Osteocyte (in vitro differentiated cells): ENCODE measurements around the gene RPL13. TPM values are rescaled to one million over a fixed set of nuclear protein-coding genes. Genes with fewer than 3 reads are reported as not detected.

Experiments
- DNase-seq: peaks from one replicate; pipeline ENCODE4 v3.0.0; 2021; ENCODE audit warnings: mixed read lengths; ENCODE audit not compliant: unreplicated experiment; ENCODE audit errors: extremely low spot score
- H3K27ac Mint-ChIP-seq: one replicate; pipeline ENCODE4 v1.8.0; 2021; ENCODE audit warnings: mild to moderate bottlenecking, mixed read lengths; ENCODE audit not compliant: unreplicated experiment
- H3K27me3 Mint-ChIP-seq: one replicate; pipeline ENCODE4 v1.8.0; 2021; ENCODE audit warnings: mixed read lengths; ENCODE audit not compliant: unreplicated experiment
- H3K36me3 Mint-ChIP-seq: one replicate; pipeline ENCODE4 v1.8.0; 2021; ENCODE audit warnings: mixed read lengths; ENCODE audit not compliant: unreplicated experiment
- H3K4me1 Mint-ChIP-seq: one replicate; pipeline ENCODE4 v1.8.0; 2021; ENCODE audit warnings: mixed read lengths; ENCODE audit not compliant: unreplicated experiment
- H3K4me3 Mint-ChIP-seq: one replicate; pipeline ENCODE4 v1.8.0; 2021; ENCODE audit warnings: mild to moderate bottlenecking, moderate library complexity, mixed read lengths; ENCODE audit not compliant: unreplicated experiment
- H3K9me3 Mint-ChIP-seq: one replicate; pipeline ENCODE4 v1.8.0; 2021; ENCODE audit warnings: mixed read lengths; ENCODE audit not compliant: unreplicated experiment
- CTCF ChIP-seq: fragments of 200-600 bp; sonication (generic); IDR thresholded peaks from 2 replicates; pipeline ENCODE4 v1.5.0; 2021; ENCODE audit warnings: antibody characterized with exemption, mild to moderate bottlenecking, moderate library complexity
- total RNA-seq: library from RNA; stranded (reverse); gene quantifications from 2 replicates; pipeline ENCODE4 v1.2.1, GENCODE V29; 2021

The RPL13 gene
- total RNA-seq, 1 donor from 2014 or later = 1,785 TPM

GRCh38 chr16:89536886-89537548 is 23.5 kb upstream of the RPL13 start:
- no peak overlapping the region for H3K4me3 Mint-ChIP-seq
- peaks cover 37% of the 10 kb centered on the region for H3K36me3 Mint-ChIP-seq
- no peak for TF ChIP-seq CTCF
- H3K27ac Mint-ChIP-seq = no peak overlapping the region
- DNase-seq = no peak
- no peaks in the 10 kb centered on the region for H3K27me3 Mint-ChIP-seq
- H3K4me1 Mint-ChIP-seq = no peaks in the 10 kb centered on the region
- H3K9me3 Mint-ChIP-seq = no peaks in the 10 kb centered on the region

GRCh38 chr16:89537549-89537925 is 22.9 kb upstream of the RPL13 start:
- no peak for DNase-seq
- H3K27me3 Mint-ChIP-seq = no peaks in the 10 kb centered on the region
- H3K4me1 Mint-ChIP-seq = no peaks in the 10 kb centered on the region
- TF ChIP-seq CTCF = no peak
- peaks cover 37% of the 10 kb centered on the region for H3K36me3 Mint-ChIP-seq
- no peaks in the 10 kb centered on the region for H3K9me3 Mint-ChIP-seq
- no peak overlapping the region for H3K4me3 Mint-ChIP-seq
- no peak overlapping the region for H3K27ac Mint-ChIP-seq

- H3K27ac Mint-ChIP-seq = no peak overlapping the region
- no peaks in the 10 kb centered on the region for H3K4me1 Mint-ChIP-seq
- H3K27me3 Mint-ChIP-seq = no peaks in the 10 kb centered on the region
These were observed 22.2 kb upstream of the RPL13 start for GRCh38 chr16:89538286-89538685.

GRCh38 chr16:89540557-89540956 is 19.9 kb upstream of the RPL13 start:
- H3K36me3 Mint-ChIP-seq = peaks cover 17% of the 10 kb centered on the region
- no peak overlapping the region for H3K27ac Mint-ChIP-seq
- H3K9me3 Mint-ChIP-seq = no peaks in the 10 kb centered on the region
- no peaks in the 10 kb centered on the region for H3K4me1 Mint-ChIP-seq
- TF ChIP-seq CTCF = no peak
- no peak for DNase-seq
- H3K27me3 Mint-ChIP-seq = no peaks in the 10 kb centered on the region
- H3K4me3 Mint-ChIP-seq = no peak overlapping the region

More at GRCh38 chr16:89538286-89538685, 22.2 kb upstream of the RPL13 start:
- DNase-seq = no peak
- no peak overlapping the region for H3K4me3 Mint-ChIP-seq
- peaks cover 35% of the 10 kb centered on the region for H3K36me3 Mint-ChIP-seq
- TF ChIP-seq CTCF = no peak
- no peaks in the 10 kb centered on the region for H3K9me3 Mint-ChIP-seq

- H3K9me3 Mint-ChIP-seq = no peaks in the 10 kb centered on the region
- no peaks in the 10 kb centered on the region for H3K4me1 Mint-ChIP-seq
- no peaks in the 10 kb centered on the region for H3K27me3 Mint-ChIP-seq
- no peak overlapping the region for H3K27ac Mint-ChIP-seq
- H3K4me3 Mint-ChIP-seq = no peak overlapping the region
- no peak for DNase-seq
- peaks cover 19% of the 10 kb centered on the region for H3K36me3 Mint-ChIP-seq
- no peak for TF ChIP-seq CTCF
These were observed 18.7 kb upstream of the RPL13 start for GRCh38 chr16:89541792-89542191.
